ENCODE results near the gene SLC5A1. TPM values are rescaled to one million over a fixed set of nuclear protein-coding genes. Genes with fewer than 3 reads are reported as not detected.
A peak's percentile ranks its signal among the peaks of the same experiment; 100 is the strongest.
"Not testable (repeated sequence)": the region's sequence is repeated elsewhere in the genome, so short reads cannot be mapped to it uniquely, and the experiment has no call there.

Gene SLC5A1
- polyA plus RNA-seq, 1 experiment: not detected

GRCh38 chr22:32132126-32132525 is 89.1 kb downstream of the SLC5A1 start:
- no peak for TF ChIP-seq CTCF (IDR thresholded peaks at IDR 0.05; ENCODE audit: insufficient read depth, low read depth, low read length)
- CTCF ChIA-PET: interaction anchor here (0.6 kb wide), 1 partner anchor 33 kb away, joined by 4 read pairs; no protein-coding TSS in a partner anchor
- POLR2A ChIA-PET: no interaction called here

GRCh38 chr22:32132783-32133182 is 89.7 kb downstream of the SLC5A1 start:
- CTCF ChIA-PET: no interaction called here
- no peak for DNase-seq (ENCODE audit: low read depth)
- H3K36me3 ChIP-seq (ENCODE audit: control insufficient read depth, insufficient read depth, low read length): no peaks in the 10 kb centered on the region
- no peak for TF ChIP-seq CTCF (IDR thresholded peaks at IDR 0.05; ENCODE audit: insufficient read depth, low read depth, low read length)
- H3K4me3 ChIP-seq (ENCODE audit: low read depth, low read length): no peak overlapping the region
- 0 out of 2 replicates have a peak, but pooled peaks cover 2% of the 10 kb centered on the region for H3K27me3 ChIP-seq (ENCODE audit: control insufficient read depth, insufficient read depth, low read length)
- POLR2A ChIA-PET: no interaction called here

More at GRCh38 chr22:32132126-32132525, 89.1 kb downstream of the SLC5A1 start:
- Histone ChIP-seq H3K4me3 (ENCODE audit: low read depth, low read length) (no peak overlapping the region), H3K36me3 (ENCODE audit: control insufficient read depth, insufficient read depth, low read length) (no peaks in the 10 kb centered on the region), H3K27me3 (ENCODE audit: control insufficient read depth, insufficient read depth, low read length) (0 out of 2 replicates have a peak, but pooled peaks cover 2% of the 10 kb centered on the region)
- no peak for DNase-seq (ENCODE audit: low read depth)

- H3K27me3 ChIP-seq (ENCODE audit: control insufficient read depth, insufficient read depth, low read length); H3K4me3 ChIP-seq (ENCODE audit: low read depth, low read length); DNase-seq (ENCODE audit: low read depth); POLR2A ChIA-PET; H3K36me3 ChIP-seq (ENCODE audit: control insufficient read depth, insufficient read depth, low read length): not testable (repeated sequence)
- CTCF ChIA-PET: interaction anchor here (0.7 kb wide), 1 partner anchor 8 kb away, joined by 3 read pairs; no protein-coding TSS in a partner anchor
These were observed 91.7 kb downstream of the SLC5A1 start for GRCh38 chr22:32134796-32135195.

GRCh38 chr22:32135958-32136357 is 92.9 kb downstream of the SLC5A1 start:
- DNase-seq (ENCODE audit: low read depth): peak; percentile 10
- POLR2A ChIA-PET; H3K4me3 ChIP-seq (ENCODE audit: low read depth, low read length); H3K27me3 ChIP-seq (ENCODE audit: control insufficient read depth, insufficient read depth, low read length); H3K36me3 ChIP-seq (ENCODE audit: control insufficient read depth, insufficient read depth, low read length): not testable (repeated sequence)
- CTCF ChIA-PET: interaction anchor here (1.3 kb wide), 1 partner anchor 8 kb away, joined by 3 read pairs; no protein-coding TSS in a partner anchor

GRCh38 chr22:32136881-32137280 is 93.8 kb downstream of the SLC5A1 start:
- DNase-seq (ENCODE audit: low read depth); CTCF ChIA-PET; POLR2A ChIA-PET; H3K36me3 ChIP-seq (ENCODE audit: control insufficient read depth, insufficient read depth, low read length); H3K27me3 ChIP-seq (ENCODE audit: control insufficient read depth, insufficient read depth, low read length); H3K4me3 ChIP-seq (ENCODE audit: low read depth, low read length): not testable (repeated sequence)

GRCh38 chr22:32137731-32138324 is 94.8 kb downstream of the SLC5A1 start:
- CTCF ChIA-PET; H3K4me3 ChIP-seq (ENCODE audit: low read depth, low read length); H3K36me3 ChIP-seq (ENCODE audit: control insufficient read depth, insufficient read depth, low read length); POLR2A ChIA-PET; H3K27me3 ChIP-seq (ENCODE audit: control insufficient read depth, insufficient read depth, low read length); DNase-seq (ENCODE audit: low read depth): not testable (repeated sequence)

- CTCF ChIA-PET: not testable (repeated sequence)
These were observed 95.5 kb downstream of the SLC5A1 start for GRCh38 chr22:32138576-32138975.

GRCh38 chr22:32140688-32141087 is 97.6 kb downstream of the SLC5A1 start:
- H3K27me3 ChIP-seq (ENCODE audit: control insufficient read depth, insufficient read depth, low read length); H3K36me3 ChIP-seq (ENCODE audit: control insufficient read depth, insufficient read depth, low read length); POLR2A ChIA-PET; DNase-seq (ENCODE audit: low read depth); H3K4me3 ChIP-seq (ENCODE audit: low read depth, low read length): not testable (repeated sequence)
- CTCF ChIA-PET: interaction anchor here (0.6 kb wide), 1 partner anchor 676 kb away, joined by 3 read pairs; no protein-coding TSS in a partner anchor
- 0 out of 2 replicates have a peak, but pooled peaks have one; percentile 18 for TF ChIP-seq CTCF (IDR thresholded peaks at IDR 0.05; ENCODE audit: insufficient read depth, low read depth, low read length)

More at GRCh38 chr22:32138576-32138975, 95.5 kb downstream of the SLC5A1 start:
- H3K36me3 ChIP-seq (ENCODE audit: control insufficient read depth, insufficient read depth, low read length); H3K27me3 ChIP-seq (ENCODE audit: control insufficient read depth, insufficient read depth, low read length); POLR2A ChIA-PET; DNase-seq (ENCODE audit: low read depth); H3K4me3 ChIP-seq (ENCODE audit: low read depth, low read length): not testable (repeated sequence)

Measured in BJ (cell line).